ENCODE measurements around the gene DTNBP1. TPM values are rescaled to one million over a fixed set of nuclear protein-coding genes. Genes with fewer than 3 reads are reported as not detected.

Gene DTNBP1
- total RNA-seq, 1 donor from 2014 or later: 19.4 TPM

GRCh38 chr6:15515226-15515625, 147.6 kb downstream of the DTNBP1 start:
- Mint-ChIP-seq H3K27ac (no peak overlapping the region), H3K36me3 (peaks cover 58% of the 10 kb centered on the region)
- TF ChIP-seq, protein P1, sequence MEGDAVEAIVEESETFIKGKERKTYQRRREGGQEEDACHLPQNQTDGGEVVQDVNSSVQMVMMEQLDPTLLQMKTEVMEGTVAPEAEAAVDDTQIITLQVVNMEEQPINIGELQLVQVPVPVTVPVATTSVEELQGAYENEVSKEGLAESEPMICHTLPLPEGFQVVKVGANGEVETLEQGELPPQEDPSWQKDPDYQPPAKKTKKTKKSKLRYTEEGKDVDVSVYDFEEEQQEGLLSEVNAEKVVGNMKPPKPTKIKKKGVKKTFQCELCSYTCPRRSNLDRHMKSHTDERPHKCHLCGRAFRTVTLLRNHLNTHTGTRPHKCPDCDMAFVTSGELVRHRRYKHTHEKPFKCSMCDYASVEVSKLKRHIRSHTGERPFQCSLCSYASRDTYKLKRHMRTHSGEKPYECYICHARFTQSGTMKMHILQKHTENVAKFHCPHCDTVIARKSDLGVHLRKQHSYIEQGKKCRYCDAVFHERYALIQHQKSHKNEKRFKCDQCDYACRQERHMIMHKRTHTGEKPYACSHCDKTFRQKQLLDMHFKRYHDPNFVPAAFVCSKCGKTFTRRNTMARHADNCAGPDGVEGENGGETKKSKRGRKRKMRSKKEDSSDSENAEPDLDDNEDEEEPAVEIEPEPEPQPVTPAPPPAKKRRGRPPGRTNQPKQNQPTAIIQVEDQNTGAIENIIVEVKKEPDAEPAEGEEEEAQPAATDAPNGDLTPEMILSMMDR (IDR thresholded peaks at IDR 0.05; ENCODE audit: unreplicated experiment): no peak

GRCh38 chr6:15513801-15514711, 148.8 kb downstream of the DTNBP1 start:
- no peaks in the 10 kb centered on the region for H3K27me3 Mint-ChIP-seq (ENCODE audit: low read depth)
- DNase-seq (ENCODE audit: low spot score in 2 of 2, unreplicated experiment in 2 of 2): no peak
- TF ChIP-seq, protein P1 (IDR thresholded peaks at IDR 0.05; ENCODE audit: unreplicated experiment): no peak
- no peaks in the 10 kb centered on the region for H3K9me3 Mint-ChIP-seq
- H3K4me1 Mint-ChIP-seq: no peaks in the 10 kb centered on the region
- peaks cover 50% of the 10 kb centered on the region for H3K36me3 Mint-ChIP-seq
- no peak overlapping the region for H3K27ac Mint-ChIP-seq
- H3K4me3 Mint-ChIP-seq: no peak overlapping the region

More at GRCh38 chr6:15515226-15515625, 147.6 kb downstream of the DTNBP1 start:
- no peak for DNase-seq (ENCODE audit: low spot score in 2 of 2, unreplicated experiment in 2 of 2)
- Mint-ChIP-seq H3K4me3 (no peak overlapping the region), H3K9me3 (no peaks in the 10 kb centered on the region), H3K27me3 (ENCODE audit: low read depth) (no peaks in the 10 kb centered on the region), H3K4me1 (no peaks in the 10 kb centered on the region)

GRCh38 chr6:15513131-15513771, 149.6 kb downstream of the DTNBP1 start:
- H3K27me3 Mint-ChIP-seq (ENCODE audit: low read depth): no peaks in the 10 kb centered on the region
- no peaks in the 10 kb centered on the region for H3K4me1 Mint-ChIP-seq
- H3K36me3 Mint-ChIP-seq: peaks cover 54% of the 10 kb centered on the region
- no peak overlapping the region for H3K27ac Mint-ChIP-seq
- no peak overlapping the region for H3K4me3 Mint-ChIP-seq
- TF ChIP-seq, protein P1 (IDR thresholded peaks at IDR 0.05; ENCODE audit: unreplicated experiment): no peak
- DNase-seq (ENCODE audit: low spot score in 2 of 2, unreplicated experiment in 2 of 2): no peak
- H3K9me3 Mint-ChIP-seq: no peaks in the 10 kb centered on the region

DNA sequence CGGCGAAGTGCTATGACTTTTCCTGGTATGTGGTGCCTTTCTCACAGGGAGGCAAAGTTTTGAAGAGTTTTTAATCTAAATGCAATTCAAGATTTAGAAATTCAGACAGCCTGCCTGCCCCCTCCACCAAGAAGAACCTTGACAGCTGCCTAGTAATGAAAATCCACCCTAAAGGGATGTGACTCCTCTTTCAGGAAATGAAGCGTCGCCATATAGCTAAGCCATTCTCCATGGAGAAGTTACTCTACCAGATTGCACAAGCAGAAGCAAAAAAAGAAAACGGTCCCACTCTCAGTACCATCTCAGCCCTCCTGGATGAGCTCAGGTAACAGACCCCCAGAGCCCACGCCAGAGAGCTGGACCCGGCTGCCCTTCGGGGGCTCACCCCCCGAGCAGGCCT, 150.1 kb downstream of the DTNBP1 start:
- H3K9me3 Mint-ChIP-seq: no peaks in the 10 kb centered on the region
- no peaks in the 10 kb centered on the region for H3K27me3 Mint-ChIP-seq (ENCODE audit: low read depth)
- TF ChIP-seq, protein P1 (IDR thresholded peaks at IDR 0.05; ENCODE audit: unreplicated experiment): no peak
- no peaks in the 10 kb centered on the region for H3K4me1 Mint-ChIP-seq
- H3K4me3 Mint-ChIP-seq: no peak overlapping the region
- no peak overlapping the region for H3K27ac Mint-ChIP-seq
- DNase-seq (ENCODE audit: low spot score in 2 of 2, unreplicated experiment in 2 of 2): no peak
- H3K36me3 Mint-ChIP-seq: peaks cover 51% of the 10 kb centered on the region

GRCh38 chr6:15512126-15512525, 150.7 kb downstream of the DTNBP1 start:
- H3K36me3 Mint-ChIP-seq: peaks cover 51% of the 10 kb centered on the region
- H3K9me3 Mint-ChIP-seq: no peaks in the 10 kb centered on the region
- no peak overlapping the region for H3K4me3 Mint-ChIP-seq
- no peaks in the 10 kb centered on the region for H3K4me1 Mint-ChIP-seq
- no peak overlapping the region for H3K27ac Mint-ChIP-seq
- TF ChIP-seq, protein P1 (IDR thresholded peaks at IDR 0.05; ENCODE audit: unreplicated experiment): no peak
- no peaks in the 10 kb centered on the region for H3K27me3 Mint-ChIP-seq (ENCODE audit: low read depth)
- DNase-seq (ENCODE audit: low spot score in 2 of 2, unreplicated experiment in 2 of 2): no peak
